Activated CD8-positive, alpha-beta memory T cell treated with anti-CD3 and anti-CD28 coated beads for 1 hour (primary cell): ENCODE results near the gene DAB2.
"Not testable (repeated sequence)": the region's sequence is repeated elsewhere in the genome, so short reads cannot be mapped to it uniquely, and the experiment has no call there.

Experiments
- DNase-seq, 2 donors: peaks; one replicate each; pipeline ENCODE4 v3.0.0-alpha.2; 2020; ENCODE audit warnings: low read depth in 1 of 2; ENCODE audit errors: extremely low read depth in 1 of 2

The DAB2 gene

DNA sequence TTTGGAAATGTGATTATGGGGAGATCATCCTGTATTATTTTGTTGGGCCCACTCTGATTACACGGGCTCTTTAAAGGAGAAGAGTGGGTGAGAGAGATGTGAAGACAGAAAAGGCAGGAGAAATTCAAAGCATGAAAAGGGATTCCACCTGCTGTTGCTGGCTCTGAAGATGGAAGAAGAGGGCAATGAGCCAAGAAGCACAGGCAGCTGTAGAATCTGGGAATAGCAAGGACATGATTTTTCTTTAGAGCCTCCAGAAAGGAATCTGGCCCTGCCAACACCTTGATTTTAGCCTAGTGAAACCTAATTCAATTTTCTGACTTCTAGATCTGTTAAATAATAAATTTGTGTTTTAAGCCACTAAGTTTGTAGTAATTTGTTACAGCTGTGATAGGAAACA is 71.8 kb downstream of the DAB2 start:
- DNase-seq, result no peak

DNA sequence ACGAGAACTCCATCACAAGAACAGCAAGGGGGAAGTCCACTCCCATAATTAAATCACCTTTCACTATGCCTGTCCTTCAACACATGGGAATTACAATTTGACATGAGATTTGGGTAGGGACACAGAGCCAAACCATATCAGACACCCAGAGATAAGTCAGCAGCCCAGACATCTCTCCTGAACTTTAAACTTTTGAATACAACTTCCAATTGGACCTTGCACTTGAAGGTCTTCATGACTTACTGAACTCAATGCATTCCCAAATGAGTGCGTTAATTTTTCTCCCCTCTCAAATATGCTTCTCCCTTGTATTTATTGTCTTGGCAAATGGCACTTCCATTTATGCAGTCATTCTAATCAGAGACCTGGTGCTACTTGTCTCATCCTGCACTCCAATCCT is 72.6 kb downstream of the DAB2 start:
- no peak for DNase-seq

GRCh38 chr5:39349484-39349883 is 75.3 kb downstream of the DAB2 start:
- no peak for DNase-seq

- DNase-seq, result no peak
Measured at GRCh38 chr5:39342460-39342859, 82.3 kb downstream of the DAB2 start.

GRCh38 chr5:39341896-39342295 is 82.9 kb downstream of the DAB2 start:
- no peak for DNase-seq

DNA sequence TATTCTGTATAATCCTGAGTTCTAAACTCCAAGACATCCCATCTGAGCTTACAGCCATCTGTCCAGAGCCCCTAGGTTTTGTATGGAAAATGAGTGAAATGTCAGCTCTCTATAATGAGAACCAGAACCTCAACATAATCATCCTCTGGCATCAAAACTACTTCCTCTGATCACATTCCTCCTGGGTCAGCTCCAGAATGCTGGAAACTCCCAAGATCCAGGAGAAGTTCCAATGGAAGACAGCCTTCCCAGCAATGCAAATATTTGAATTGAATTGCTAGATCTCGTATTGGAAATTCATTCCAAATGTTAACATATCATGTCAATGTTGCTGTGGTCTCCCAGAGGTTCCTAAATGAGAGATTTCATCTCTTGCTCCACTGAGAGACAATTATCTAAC is 84.3 kb downstream of the DAB2 start:
- no peak for DNase-seq

- DNase-seq, result no peak
Measured at GRCh38 chr5:39337252-39337915, 87.4 kb downstream of the DAB2 start.

DNA sequence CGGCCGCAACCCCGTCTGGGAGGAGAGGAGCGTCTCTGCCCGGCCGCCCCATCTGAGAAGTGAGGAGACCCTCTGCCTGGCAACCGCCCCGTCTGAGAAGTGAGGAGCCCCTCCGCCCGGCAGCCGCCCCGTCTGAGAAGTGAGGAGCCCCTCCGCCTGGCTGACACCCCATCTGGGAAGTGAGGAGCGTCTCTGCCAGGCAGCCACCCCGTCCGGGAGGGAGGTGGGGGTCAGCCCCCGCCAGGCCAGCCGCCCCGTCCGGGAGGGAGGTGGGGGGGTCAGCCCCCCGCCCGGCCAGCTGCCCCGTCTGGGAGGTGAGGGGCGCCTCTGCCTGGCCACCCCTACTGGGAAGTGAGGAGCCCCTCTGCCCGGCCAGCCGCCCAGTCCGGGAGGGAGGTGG is 90.5 kb downstream of the DAB2 start:
- DNase-seq, result not testable (repeated sequence)

DNA sequence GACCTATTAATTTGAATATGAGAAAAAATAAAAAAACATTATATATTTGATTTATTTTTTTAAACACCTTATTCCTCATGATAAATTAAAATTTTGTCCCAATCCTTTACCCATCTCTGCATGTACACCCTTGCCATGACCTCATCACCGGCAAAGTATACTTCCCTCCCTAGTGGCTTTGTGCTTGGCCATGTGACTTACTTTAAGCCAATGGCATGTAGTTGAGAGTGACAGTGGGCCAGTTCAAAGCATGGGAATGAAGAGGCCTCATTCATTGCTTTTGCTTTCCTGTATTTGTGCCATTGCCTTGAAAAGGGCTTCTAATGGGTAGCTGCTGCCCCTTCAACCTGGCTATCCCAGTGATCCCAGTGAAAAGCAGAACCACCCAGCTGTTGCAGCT is 91.7 kb downstream of the DAB2 start:
- no peak for DNase-seq

- no peak for DNase-seq
Measured at GRCh38 chr5:39331861-39332381, 92.9 kb downstream of the DAB2 start.

GRCh38 chr5:39328731-39329130 is 96.0 kb downstream of the DAB2 start:
- DNase-seq, result no peak

DNA sequence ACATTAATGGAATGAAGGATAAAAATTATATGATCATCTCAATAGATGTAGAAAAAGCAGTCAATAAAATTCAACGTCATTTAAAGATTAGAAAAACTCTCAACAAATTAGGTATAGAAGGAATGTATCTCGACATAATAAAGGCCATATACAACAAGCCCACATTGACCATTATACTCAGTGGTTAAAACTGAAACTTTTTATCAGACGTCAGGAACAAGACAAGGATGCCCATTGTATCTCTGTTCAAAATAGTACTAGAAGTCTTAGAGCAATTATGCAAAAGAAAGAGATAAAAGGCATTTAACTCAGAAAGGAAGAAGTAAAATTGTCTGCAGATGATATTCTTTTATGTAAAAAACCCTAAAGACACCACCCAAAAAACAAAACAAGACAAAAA is 101.2 kb downstream of the DAB2 start:
- DNase-seq, result no peak
